Sigmoid colon (tissue), 4 donors: Measurements from ENCODE around the gene NR2C1.
"Not testable (repeated sequence)": the region's sequence is repeated elsewhere in the genome, so short reads cannot be mapped to it uniquely, and the experiment has no call there.

Experiments
- EP300 ChIP-seq, 4 donors: sonication (generic); formaldehyde crosslinking; IDR thresholded peaks; one replicate each; pipeline ENCODE4 v1.6.1; 2017; ENCODE audit warnings: antibody characterized with exemption in 4 of 4
- TF ChIP-seq, protein P1 (sequence below), 4 experiments: fragments of 450-650 bp in 3 of 4; fragments of 200-600 bp in 1 of 4; IDR thresholded peaks; one replicate each; pipeline ENCODE4 v1.5.1; 2016 to 2019; ENCODE audit warnings: antibody characterized with exemption in 4 of 4, mild to moderate bottlenecking in 3 of 4, moderate library complexity in 2 of 4

DNA sequence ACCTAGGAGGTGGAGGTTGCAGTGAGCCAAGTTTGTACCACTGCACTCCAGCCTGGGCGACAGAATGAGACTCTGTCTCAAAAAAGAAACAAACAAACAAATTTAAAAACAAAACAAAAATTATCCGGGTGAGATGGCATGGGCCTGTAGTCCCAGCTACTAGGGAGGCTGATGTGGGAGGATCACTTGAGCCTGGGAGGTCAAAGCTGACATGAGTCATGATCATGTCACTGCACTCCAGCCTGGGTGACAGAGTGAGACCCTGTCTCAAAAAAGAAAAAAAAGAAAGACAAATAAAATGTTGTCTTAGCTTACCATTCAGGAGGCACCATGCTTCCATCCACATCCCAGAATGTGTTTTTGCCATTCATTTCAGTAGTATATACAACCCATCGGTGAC lies 79.6 kb downstream of the NR2C1 start:
- not testable (repeated sequence) for TF ChIP-seq EP300 (IDR thresholded peaks at IDR 0.05)
- TF ChIP-seq, protein P1, sequence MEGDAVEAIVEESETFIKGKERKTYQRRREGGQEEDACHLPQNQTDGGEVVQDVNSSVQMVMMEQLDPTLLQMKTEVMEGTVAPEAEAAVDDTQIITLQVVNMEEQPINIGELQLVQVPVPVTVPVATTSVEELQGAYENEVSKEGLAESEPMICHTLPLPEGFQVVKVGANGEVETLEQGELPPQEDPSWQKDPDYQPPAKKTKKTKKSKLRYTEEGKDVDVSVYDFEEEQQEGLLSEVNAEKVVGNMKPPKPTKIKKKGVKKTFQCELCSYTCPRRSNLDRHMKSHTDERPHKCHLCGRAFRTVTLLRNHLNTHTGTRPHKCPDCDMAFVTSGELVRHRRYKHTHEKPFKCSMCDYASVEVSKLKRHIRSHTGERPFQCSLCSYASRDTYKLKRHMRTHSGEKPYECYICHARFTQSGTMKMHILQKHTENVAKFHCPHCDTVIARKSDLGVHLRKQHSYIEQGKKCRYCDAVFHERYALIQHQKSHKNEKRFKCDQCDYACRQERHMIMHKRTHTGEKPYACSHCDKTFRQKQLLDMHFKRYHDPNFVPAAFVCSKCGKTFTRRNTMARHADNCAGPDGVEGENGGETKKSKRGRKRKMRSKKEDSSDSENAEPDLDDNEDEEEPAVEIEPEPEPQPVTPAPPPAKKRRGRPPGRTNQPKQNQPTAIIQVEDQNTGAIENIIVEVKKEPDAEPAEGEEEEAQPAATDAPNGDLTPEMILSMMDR (IDR thresholded peaks at IDR 0.05), result not testable (repeated sequence)
